ENCODE data around the gene PSMD4. TPM values are rescaled to one million over a fixed set of nuclear protein-coding genes. Genes with fewer than 3 reads are reported as not detected.
A peak's percentile ranks its signal among the peaks of the same experiment; 100 is the strongest.

Gene PSMD4
- total RNA-seq, 4 donors from 2014 or later, result 77.1 to 110 (median 96.5) TPM

GRCh38 chr1:151282883-151283725 lies 28.6 kb downstream of the PSMD4 start:
- peak; percentile 52 to 57 for DNase-seq
- 8 to 10% methylated on average over 20 to 32 of the region's 44 CpGs for WGBS, 2 donors
- intact Hi-C loops (cut with DNase I), result no loop called here

GRCh38 chr1:151284013-151284577 lies 29.6 kb downstream of the PSMD4 start:
- no peak overlapping the region for H3K4me3 ChIP-seq (replicated peaks in 1 of 3)
- H3K27me3 ChIP-seq, result no peaks in the 10 kb centered on the region
- no peak for TF ChIP-seq CTCF (IDR thresholded peaks at IDR 0.05)
- no peak for TF ChIP-seq POLR2A (IDR thresholded peaks at IDR 0.05)
- peaks cover 29 to 30% of the 10 kb centered on the region in 2 donors for H3K36me3 ChIP-seq
- intact Hi-C loops (cut with DNase I), result no loop called here
- H3K4me1 ChIP-seq, result peaks cover 3 to 17% of the 10 kb centered on the region in 2 donors
- peak overlapping the region in 1 of 3 donors; percentile 92 for H3K27ac ChIP-seq
- DNase-seq, result no peak
- H3K9me3 ChIP-seq, result no peaks in the 10 kb centered on the region
- 60 to 68% methylated on average over 2 of the region's 2 CpGs for WGBS, 2 donors

More at GRCh38 chr1:151282883-151283725, 28.6 kb downstream of the PSMD4 start:
- no peaks in the 10 kb centered on the region for H3K27me3 ChIP-seq
- peak overlapping the region; percentile 59 to 99 (median 92) for H3K27ac ChIP-seq
- peak overlapping the region; percentile 36 to 70 (median 68) for H3K4me3 ChIP-seq (replicated peaks in 1 of 3)
- peaks cover 3 to 17% of the 10 kb centered on the region in 2 donors for H3K4me1 ChIP-seq
- no peaks in the 10 kb centered on the region for H3K9me3 ChIP-seq
- H3K36me3 ChIP-seq, result peaks cover 19 to 22% of the 10 kb centered on the region in 2 donors
- TF ChIP-seq POLR2A (IDR thresholded peaks at IDR 0.05), result no peak
- no peak for TF ChIP-seq CTCF (IDR thresholded peaks at IDR 0.05)

- peaks cover 0 to 16% of the 10 kb centered on the region in 2 donors for H3K4me1 ChIP-seq
- H3K4me3 ChIP-seq (replicated peaks in 1 of 3), result no peak overlapping the region
- intact Hi-C loops (cut with DNase I), result no loop called here
- peaks cover 48 to 54% of the 10 kb centered on the region in 2 donors for H3K36me3 ChIP-seq
- WGBS, 2 donors, result 82 to 89% methylated on average over 8 to 9 of the region's 10 CpGs
- H3K9me3 ChIP-seq, result no peaks in the 10 kb centered on the region
- no peak for TF ChIP-seq CTCF (IDR thresholded peaks at IDR 0.05)
- TF ChIP-seq POLR2A (IDR thresholded peaks at IDR 0.05), result no peak
- DNase-seq, result no peak
- no peaks in the 10 kb centered on the region for H3K27me3 ChIP-seq
- H3K27ac ChIP-seq, result no peak overlapping the region
Observed at GRCh38 chr1:151286619-151287340, 32.2 kb downstream of the PSMD4 start.

- Histone ChIP-seq H3K27me3 (no peaks in the 10 kb centered on the region), H3K9me3 (no peaks in the 10 kb centered on the region), H3K4me3 (replicated peaks in 1 of 3) (no peak overlapping the region), H3K36me3 (peaks cover 52 to 58% of the 10 kb centered on the region in 2 donors), H3K27ac (no peak overlapping the region), H3K4me1 (peaks cover 0 to 16% of the 10 kb centered on the region in 2 donors)
- DNase-seq, result no peak
- 88 to 97% methylated on average over 1 to 5 of the region's 7 CpGs for WGBS, 2 donors
- intact Hi-C loops (cut with DNase I), result no loop called here
- TF ChIP-seq CTCF (IDR thresholded peaks at IDR 0.05) (no peak), POLR2A (IDR thresholded peaks at IDR 0.05) (no peak)
Observed at GRCh38 chr1:151287341-151287699, 32.8 kb downstream of the PSMD4 start.

Data from thyroid gland (tissue), 4 donors.